Peyer's patch (tissue), 4 donors: ENCODE measurements around the gene YTHDC1.

Source experiments
- CTCF ChIP-seq, 6 experiments: fragments of 450-650 bp in 4 of 6; fragments of 200-600 bp in 2 of 6; sonication (generic) in 1 of 6; IDR thresholded peaks; one replicate each; pipeline ENCODE4 v1.5.1; 2017 to 2019; ENCODE audit warnings: antibody characterized with exemption in 6 of 6, mild to moderate bottlenecking in 3 of 6, moderate library complexity in 1 of 6
- POLR2A ChIP-seq, 2 donors: fragments of 450-650 bp; IDR thresholded peaks; one replicate each; pipeline ENCODE4 v1.5.1; 2017; ENCODE audit warnings: antibody characterized with exemption in 2 of 2, mild to moderate bottlenecking in 2 of 2, moderate library complexity in 2 of 2

DNA sequence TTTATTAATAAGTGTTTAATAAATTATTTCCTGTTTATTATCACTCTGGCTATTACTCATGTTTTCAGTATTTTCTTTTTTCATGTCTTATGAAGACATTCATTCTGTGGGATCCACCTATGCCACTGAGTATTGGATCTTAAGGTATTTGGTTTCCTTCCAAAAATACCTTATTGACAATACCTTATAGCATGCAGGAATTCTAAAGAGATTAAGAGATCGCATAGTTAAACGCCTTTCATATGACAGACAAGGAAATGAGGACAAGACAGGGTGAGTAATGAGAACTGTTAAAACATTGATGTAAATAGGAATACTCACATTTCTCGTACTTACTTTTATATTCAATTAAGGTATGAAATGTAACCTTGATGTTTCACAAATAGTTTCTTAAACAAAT is 66.2 kb downstream of the YTHDC1 start:
- TF ChIP-seq CTCF (IDR thresholded peaks at IDR 0.05) (no peak), POLR2A (IDR thresholded peaks at IDR 0.05) (no peak)
